HG03558 (cell line): ENCODE measurements around the gene ZFAND3.

ENCODE experiments used
- ATAC-seq: cut with Tn5 transposase; IDR thresholded peaks from one replicate; pipeline ENCODE4 v1.9.1; 2021; ENCODE audit warnings: moderate number of reproducible peaks; ENCODE audit not compliant: unreplicated experiment; ENCODE audit errors: extremely low read depth

Gene ZFAND3

GRCh38 chr6:37794825-37795224, 24.7 kb upstream of the ZFAND3 start:
- no peak for ATAC-seq

- ATAC-seq, result no peak
These were observed 20.9 kb upstream of the ZFAND3 start for GRCh38 chr6:37798436-37799262.

DNA sequence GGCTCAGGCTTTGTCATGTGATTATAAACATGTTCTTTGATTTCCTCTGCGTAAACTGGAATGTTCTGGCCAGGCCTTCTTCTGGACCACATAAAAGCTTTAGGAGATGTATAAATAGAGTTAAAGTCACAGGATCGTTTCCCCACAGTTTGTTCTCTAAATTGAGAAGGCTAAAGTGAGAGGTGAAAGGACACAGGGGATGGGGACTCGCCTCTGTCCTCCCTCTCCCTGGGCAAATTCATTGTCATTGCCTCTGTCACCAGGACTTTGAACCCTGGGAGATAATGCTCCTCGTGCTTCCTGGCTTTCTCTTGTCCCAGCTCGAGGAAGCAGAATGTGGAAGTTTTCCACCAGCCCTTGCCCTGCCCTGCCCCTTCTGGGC, 20.3 kb upstream of the ZFAND3 start:
- no peak for ATAC-seq

DNA sequence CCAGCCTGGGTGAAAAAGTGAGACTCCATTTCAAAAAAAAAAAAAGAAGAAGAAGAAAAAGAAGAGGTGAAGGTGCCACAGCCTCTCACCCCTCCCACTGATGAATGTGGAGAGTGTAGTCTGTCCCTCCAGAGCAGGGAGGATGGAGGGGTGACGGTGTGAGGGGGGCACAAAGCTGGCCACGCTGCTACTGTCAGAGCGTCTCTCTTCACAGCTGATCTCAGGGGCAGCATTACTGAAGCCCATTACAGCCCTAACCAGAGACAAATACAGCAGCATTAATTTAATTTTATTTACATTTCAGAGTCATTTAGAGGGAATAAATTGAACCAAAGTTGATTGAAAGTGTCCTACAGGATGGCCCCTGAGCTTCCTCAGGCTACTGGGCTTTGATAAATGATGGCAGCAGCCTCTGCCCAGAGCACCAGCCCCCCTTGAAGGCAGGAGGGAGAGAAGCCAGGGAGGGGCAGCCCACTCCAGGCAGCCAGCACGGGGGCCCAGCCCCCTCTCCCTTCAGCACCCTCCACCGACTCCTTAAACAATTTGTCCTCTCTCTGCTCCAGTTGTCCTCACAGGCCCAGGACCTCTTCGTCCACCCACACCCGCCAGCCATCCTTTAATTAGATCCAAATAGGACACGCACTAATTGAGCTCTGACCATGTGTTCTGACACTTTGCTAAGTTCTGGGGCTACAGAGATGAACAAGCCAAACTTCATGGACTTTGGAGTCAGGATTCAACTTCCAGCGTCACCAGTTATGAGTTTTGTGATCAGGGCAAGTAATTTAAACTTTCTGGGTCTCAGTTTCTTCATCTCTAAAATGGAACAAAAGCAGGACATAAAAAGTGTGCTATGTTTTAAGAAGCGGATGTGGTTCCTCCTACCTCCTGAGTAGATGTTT, 18.6 kb upstream of the ZFAND3 start:
- no peak for ATAC-seq

- ATAC-seq, result no peak
These were observed 18.0 kb upstream of the ZFAND3 start for GRCh38 chr6:37801605-37801940.

DNA sequence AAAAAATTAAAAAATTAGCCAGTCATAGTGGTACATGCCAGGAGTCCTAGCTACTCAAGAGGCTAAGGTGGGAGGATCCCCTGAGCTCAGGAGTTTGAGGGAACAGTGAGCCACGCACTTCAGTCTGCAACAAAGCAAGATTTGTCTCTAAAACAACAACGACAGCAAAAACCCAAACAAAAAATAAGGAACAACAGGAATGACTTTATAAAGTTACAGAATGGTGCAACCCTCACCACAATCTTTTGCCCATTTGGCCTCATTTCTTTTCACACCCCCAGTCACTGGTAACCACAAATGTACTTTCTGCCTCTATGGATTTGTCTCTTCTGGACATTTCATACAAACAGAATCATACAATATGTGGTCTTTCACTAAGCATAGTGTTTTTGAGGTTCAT, 16.7 kb upstream of the ZFAND3 start:
- ATAC-seq, result no peak

DNA sequence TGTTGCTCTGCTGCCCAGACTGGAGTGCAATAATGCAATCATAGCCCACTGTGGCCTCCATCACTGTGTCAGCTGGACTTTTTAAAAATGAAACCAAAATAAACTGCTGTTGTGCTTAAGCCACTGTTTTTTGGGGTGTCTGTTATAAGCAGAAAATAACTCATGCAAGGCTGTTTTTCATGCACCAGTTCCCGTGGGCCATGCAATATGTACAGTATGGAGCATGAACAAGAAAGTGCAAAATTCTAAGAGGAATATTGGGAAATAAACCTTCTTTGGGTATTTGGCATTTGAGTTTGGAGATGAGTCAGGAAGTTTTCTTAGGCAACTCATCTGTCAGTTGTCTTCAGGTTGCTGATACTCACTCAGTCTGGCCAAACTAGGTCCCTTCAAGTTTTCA, 14.9 kb upstream of the ZFAND3 start:
- ATAC-seq, result no peak

DNA sequence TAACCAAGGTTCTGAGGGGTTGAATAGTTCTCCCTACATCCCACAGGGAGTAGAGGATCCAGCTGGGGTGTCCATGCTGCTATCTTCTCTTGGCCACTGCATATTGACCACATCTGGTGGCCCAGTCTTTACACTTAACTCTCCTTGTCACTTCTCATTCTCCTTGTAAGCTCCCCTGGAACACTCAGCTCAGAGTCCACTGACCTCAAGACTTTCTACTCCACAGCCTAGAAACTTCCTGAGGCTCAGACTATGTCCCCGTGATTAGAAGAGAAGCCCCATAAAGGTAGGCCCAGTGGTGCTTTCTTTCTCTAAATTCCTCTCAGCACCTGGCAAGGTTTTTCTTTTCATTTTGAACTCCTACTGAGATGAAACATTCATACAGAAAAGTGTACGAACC, 13.3 kb upstream of the ZFAND3 start:
- ATAC-seq, result no peak

GRCh38 chr6:37807656-37808055, 11.9 kb upstream of the ZFAND3 start:
- ATAC-seq, result no peak

- no peak for ATAC-seq
These were observed 10.4 kb upstream of the ZFAND3 start for GRCh38 chr6:37809197-37809543.

GRCh38 chr6:37812841-37813240, 6.7 kb upstream of the ZFAND3 start:
- no peak for ATAC-seq

- no peak for ATAC-seq
These were observed 5.2 kb upstream of the ZFAND3 start for GRCh38 chr6:37814374-37814773.

GRCh38 chr6:37816599-37817375, 2.7 kb upstream of the ZFAND3 start:
- no peak for ATAC-seq

DNA sequence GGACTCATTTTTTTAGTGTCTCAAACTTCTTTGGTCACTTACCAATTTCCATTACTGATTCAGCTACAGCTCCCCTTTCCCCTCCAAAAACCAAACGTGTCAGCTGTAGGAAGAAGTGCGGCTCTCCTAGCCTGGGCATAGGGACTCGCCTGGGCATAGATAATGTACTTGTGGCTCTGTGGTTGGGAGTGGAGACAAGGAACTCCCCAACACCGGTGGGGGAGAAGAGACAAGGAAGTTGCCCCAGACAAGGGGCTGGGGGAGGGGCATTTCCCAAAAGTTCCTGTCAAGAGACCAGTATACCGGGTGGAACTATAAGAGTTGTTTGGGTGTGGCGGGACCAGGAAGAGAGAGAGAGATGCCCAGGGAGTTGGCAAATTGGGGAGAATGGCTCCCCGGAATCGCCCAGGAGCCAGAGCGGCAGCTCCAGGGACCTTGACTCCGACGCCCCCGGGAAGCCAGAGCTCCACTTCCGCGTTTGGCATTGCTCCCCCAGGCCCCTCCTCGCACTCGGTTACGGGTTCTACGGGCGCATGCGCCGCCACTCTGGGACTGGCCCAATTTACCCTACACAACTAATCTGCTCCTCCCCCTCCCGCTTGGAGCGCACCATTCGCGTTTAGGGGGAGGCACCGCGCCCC, 871 bp upstream of the ZFAND3 start:
- peak; percentile 32 for ATAC-seq

DNA sequence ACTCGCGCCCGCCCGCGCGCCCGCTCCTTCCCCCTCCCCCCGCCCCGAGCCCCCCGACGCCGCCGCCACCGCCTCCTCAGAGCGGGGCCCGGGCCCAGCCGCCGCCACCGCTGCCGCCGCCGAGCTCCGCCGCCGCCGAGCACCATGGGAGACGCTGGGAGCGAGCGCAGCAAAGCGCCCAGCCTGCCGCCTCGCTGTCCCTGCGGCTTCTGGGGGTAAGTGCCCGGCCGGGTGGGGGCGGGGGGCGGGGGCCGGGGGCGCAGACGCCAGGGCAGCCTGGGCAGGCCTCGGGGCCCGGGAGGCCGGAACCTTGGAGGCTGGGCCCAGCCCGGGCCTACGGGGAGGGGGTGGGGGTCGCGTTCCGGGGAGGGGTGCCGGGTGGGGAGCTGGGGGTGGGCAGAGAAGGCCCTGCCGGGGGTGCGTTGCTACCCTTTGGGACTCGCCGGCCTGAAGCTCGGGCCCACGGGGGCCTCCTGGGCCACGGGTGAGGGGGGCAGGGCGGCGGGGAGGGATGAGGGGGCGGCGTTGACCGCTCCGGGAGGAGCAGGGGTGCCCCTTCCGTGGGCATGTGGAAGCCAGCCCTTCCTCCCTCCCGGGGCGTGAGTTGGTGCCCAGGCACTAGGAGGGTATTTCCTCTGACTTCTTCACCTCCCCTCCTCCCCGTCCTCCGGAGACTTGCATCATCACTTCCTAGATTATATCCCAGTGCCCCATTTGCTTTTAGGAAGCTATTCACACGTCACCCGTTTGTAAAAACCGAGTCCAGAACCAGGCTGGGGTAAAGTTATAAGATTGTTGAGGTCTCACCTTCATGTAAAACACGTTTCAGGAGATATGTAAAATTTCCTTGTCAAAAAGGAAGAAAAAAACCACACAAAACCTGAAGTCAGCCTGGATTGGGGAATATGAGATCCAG, 533 bp downstream of the ZFAND3 start:
- no peak for ATAC-seq

GRCh38 chr6:37820718-37821079, 1.2 kb downstream of the ZFAND3 start:
- no peak for ATAC-seq

DNA sequence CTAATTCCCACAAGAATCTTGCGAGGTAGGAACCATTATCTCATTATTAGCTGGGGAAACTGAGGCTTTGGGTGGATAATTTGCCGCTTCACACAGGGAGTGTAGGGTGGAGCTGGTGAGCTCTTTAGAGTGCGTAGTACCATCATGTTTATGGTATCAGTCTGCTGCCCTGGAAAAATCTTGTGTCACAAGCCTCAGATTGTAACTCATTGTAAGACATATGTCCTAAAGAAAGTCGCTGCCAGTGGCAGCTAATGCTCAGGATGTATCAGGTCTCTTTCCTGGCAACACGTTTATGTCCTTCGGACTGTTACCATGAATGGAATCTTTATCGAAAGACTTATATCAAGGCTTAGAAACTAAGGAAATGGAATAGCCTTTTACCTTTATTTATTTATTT, 1.9 kb downstream of the ZFAND3 start:
- ATAC-seq, result no peak

DNA sequence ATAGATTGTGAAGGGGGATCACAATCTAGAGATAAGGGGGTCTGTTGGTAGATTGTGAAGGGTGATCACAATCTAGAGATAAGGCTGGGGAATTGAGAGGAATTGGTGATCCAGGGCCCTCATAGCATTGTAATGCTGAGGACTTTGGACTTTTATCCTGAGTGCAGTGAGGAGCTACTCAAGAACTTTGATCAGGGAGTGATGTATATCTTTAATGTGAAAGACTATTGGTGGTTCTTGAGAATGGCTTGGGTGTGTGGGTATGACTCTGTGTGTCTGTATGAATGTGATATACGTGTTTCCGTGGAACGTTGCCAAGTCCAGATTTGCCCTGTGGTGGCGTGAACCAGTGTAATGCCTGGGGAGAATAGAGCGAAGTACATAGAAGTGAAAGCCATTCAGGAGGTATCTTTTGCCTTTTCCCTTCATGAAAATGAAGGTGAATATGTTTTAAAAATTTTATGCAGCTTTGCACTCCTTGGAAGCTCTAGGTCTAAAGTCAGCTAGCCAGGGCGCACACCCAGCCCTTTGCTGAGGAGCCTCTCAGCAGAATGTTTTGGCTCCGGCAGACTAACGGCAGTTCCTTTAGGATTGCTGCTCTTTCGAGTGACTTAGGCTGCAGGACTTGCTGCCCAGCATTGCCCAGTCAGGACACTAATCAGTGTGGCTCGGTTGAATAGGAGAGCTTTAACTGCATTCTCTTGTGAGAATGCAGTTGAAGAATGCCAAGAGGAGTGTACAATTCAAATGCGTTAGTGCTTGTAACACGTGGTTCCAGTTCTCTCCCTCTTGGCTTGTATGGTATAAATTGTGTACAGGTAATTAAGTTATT, 3.5 kb downstream of the ZFAND3 start:
- ATAC-seq, result no peak

DNA sequence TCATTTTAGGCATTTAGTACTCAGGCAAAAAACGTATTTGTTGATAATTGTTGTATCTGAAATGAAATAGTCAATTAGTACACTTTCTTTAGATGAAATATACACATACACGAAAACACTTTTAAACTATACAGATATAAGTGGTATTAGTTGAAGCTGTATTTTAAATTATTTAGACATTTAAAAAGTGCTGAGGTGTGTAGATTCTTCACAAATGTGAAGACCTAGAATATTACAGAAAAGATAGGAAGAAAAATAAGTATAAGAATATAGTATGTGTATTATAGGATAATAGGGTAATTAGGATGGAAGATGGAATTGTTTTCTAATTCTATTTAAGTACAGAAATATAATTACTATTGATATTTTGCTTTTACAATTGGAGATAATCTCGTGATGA, 4.6 kb downstream of the ZFAND3 start:
- no peak for ATAC-seq
